CD4-positive, alpha-beta T cell (primary cell): ENCODE measurements around the gene SLC4A7. TPM values are rescaled to one million over a fixed set of nuclear protein-coding genes. Genes with fewer than 3 reads are reported as not detected.
A peak's percentile ranks its signal among the peaks of the same experiment; 100 is the strongest.

ENCODE experiments used
- ATAC-seq: fragments of 200-7000 bp; cut with Tn5 transposase; one replicate; pipeline ENCODE4 v1.10.0; 2022; ENCODE audit warnings: mild to moderate bottlenecking; ENCODE audit not compliant: poor library complexity
- CTCF ChIA-PET: fragments of 350-600 bp; sonication (Branson Sonifier 250); formaldehyde crosslinking; loops from one replicate; lab custom pipeline; 2021; ENCODE audit warnings: antibody characterized with exemption, inconsistent platforms; lab: Charles Lee
- POLR2A ChIA-PET: fragments of 350-600 bp; sonication (Branson Sonifier 250); formaldehyde crosslinking; loops from one replicate; lab custom pipeline; 2021; ENCODE audit warnings: antibody characterized with exemption, inconsistent platforms; lab: Charles Lee
- DNase-seq, 14 experiments: peaks; one replicate each; pipeline ENCODE4 v3.0.0-alpha.2; 2013 to 2020; ENCODE audit warnings: mixed read lengths in 2 of 14
- H3K27ac ChIP-seq, 2 donors: one replicate each; pipeline versions ENCODE4 v1.5.1 to v1.7.0; 2013; ENCODE audit warnings: low read length in 2 of 2, low read depth in 1 of 2, mild to moderate bottlenecking in 1 of 2
- H3K27me3 ChIP-seq, 2 experiments: 1 replicate in 1 of 2; 2 replicates in 1 of 2; pipeline versions ENCODE4 v1.6.1 to v1.7.0; 2013; ENCODE audit warnings: low read length in 2 of 2, control low read depth in 1 of 2, mild to moderate bottlenecking in 1 of 2, moderate library complexity in 1 of 2; ENCODE audit not compliant: insufficient read depth in 2 of 2, control insufficient read depth in 1 of 2
- H3K36me3 ChIP-seq: one replicate; pipeline ENCODE4 v1.6.1; 2013; ENCODE audit warnings: low read length, control low read depth; ENCODE audit not compliant: insufficient read depth
- H3K4me1 ChIP-seq: one replicate; pipeline ENCODE4 v1.6.1; 2013; ENCODE audit warnings: low read length, control low read depth; ENCODE audit not compliant: insufficient read depth
- H3K4me3 ChIP-seq: one replicate; pipeline ENCODE4 v1.5.1; 2013; ENCODE audit warnings: mild to moderate bottlenecking, low read length, moderate library complexity
- H3K9me3 ChIP-seq, 2 experiments: 1 replicate in 1 of 2; 2 replicates in 1 of 2; pipeline versions ENCODE4 v1.6.1 to v1.7.0; 2013; ENCODE audit warnings: low read length in 2 of 2, mild to moderate bottlenecking in 2 of 2, control low read depth in 1 of 2, moderate library complexity in 1 of 2; ENCODE audit not compliant: control insufficient read depth in 1 of 2, insufficient read depth in 1 of 2
- H3K27ac Mint-ChIP-seq: one replicate; pipeline ENCODE4 v1.8.0; 2020; ENCODE audit warnings: mixed read lengths
- H3K27me3 Mint-ChIP-seq: one replicate; pipeline ENCODE4 v1.8.0; 2021; ENCODE audit warnings: mixed read lengths
- H3K36me3 Mint-ChIP-seq: one replicate; pipeline ENCODE4 v1.8.0; 2021; ENCODE audit warnings: low read depth, mixed read lengths
- H3K4me1 Mint-ChIP-seq: one replicate; pipeline ENCODE4 v1.8.0; 2021; ENCODE audit warnings: low read depth, mixed read lengths
- H3K4me3 Mint-ChIP-seq: one replicate; pipeline ENCODE4 v1.8.0; 2020; ENCODE audit warnings: mild to moderate bottlenecking, mixed read lengths
- H3K9me3 Mint-ChIP-seq: one replicate; pipeline ENCODE4 v1.8.0; 2020; ENCODE audit warnings: mixed read lengths
- CTCF ChIP-seq: fragments of 200-600 bp; IDR thresholded peaks from one replicate; pipeline ENCODE4 v1.8.0; 2022; ENCODE audit warnings: antibody characterized with exemption, mild to moderate bottlenecking
- intact Hi-C, 2 experiments: fragments of 100-400 bp; cut with DNase I in 1 of 2; cut with micrococcal nuclease in 1 of 2; formaldehyde crosslinking; loops; one replicate each; pipeline versions ENCODE4 v1.15.1 to v1.9.0; 2023 to 2025; cut with DNase I, micrococcal nuclease
- total RNA-seq, 174 experiments: library from RNA in 2 of 174; stranded (reverse) in 2 of 174; gene quantifications; one replicate each; pipeline ENCODE4 v1.2.3 and lab custom pipeline; 2021 to 2026

SLC4A7 gene
- total RNA-seq, 2 experiments from 2014 or later = 37.0 to 38.3 TPM

- no peak overlapping the region for H3K4me3 ChIP-seq
- no peaks in the 10 kb centered on the region for H3K27me3 ChIP-seq
- TF ChIP-seq CTCF = no peak
- H3K36me3 ChIP-seq = no peaks in the 10 kb centered on the region
- Mint-ChIP-seq H3K9me3 (no peaks in the 10 kb centered on the region), H3K4me3 (no peak overlapping the region), H3K4me1 (no peaks in the 10 kb centered on the region), H3K27me3 (no peaks in the 10 kb centered on the region), H3K27ac (no peak overlapping the region), H3K36me3 (no peaks in the 10 kb centered on the region)
- POLR2A ChIA-PET = no interaction called here
- ATAC-seq (no peak), DNase-seq (no peak)
- H3K9me3 ChIP-seq = no peaks in the 10 kb centered on the region
- H3K4me1 ChIP-seq = peaks cover 6% of the 10 kb centered on the region
- no peak overlapping the region for H3K27ac ChIP-seq
- CTCF ChIA-PET = interaction anchor here (0.5 kb wide), 1 partner anchor 767 kb away, joined by 3 read pairs; no protein-coding TSS in a partner anchor
- intact Hi-C loops = loop anchor here (10.0 kb wide), 4 partner anchors 146 to 1694 kb away; partner anchors contain the start of genes CMC1 (in 1 of the 2) and OXSM (in 1 of the 2)
These were observed 4.6 kb upstream of the SLC4A7 start for GRCh38 chr3:27488821-27489220.

GRCh38 chr3:27487383-27487782 lies 3.2 kb upstream of the SLC4A7 start:
- POLR2A ChIA-PET = interaction anchor here (0.9 kb wide), 1 partner anchor 15 kb away, joined by 3 read pairs; no protein-coding TSS in a partner anchor
- Mint-ChIP-seq H3K27ac (no peak overlapping the region), H3K9me3 (no peaks in the 10 kb centered on the region), H3K4me3 (no peak overlapping the region), H3K27me3 (no peaks in the 10 kb centered on the region), H3K36me3 (peaks cover 10% of the 10 kb centered on the region), H3K4me1 (peaks cover 10% of the 10 kb centered on the region)
- ATAC-seq (no peak), DNase-seq (no peak)
- no peak for TF ChIP-seq CTCF
- CTCF ChIA-PET = no interaction called here
- Histone ChIP-seq H3K4me1 (peaks cover 12% of the 10 kb centered on the region), H3K36me3 (no peaks in the 10 kb centered on the region), H3K4me3 (no peak overlapping the region), H3K27me3 (no peaks in the 10 kb centered on the region), H3K9me3 (no peaks in the 10 kb centered on the region), H3K27ac (no peak overlapping the region)
- intact Hi-C loops = loop anchor here (10.0 kb wide), 4 partner anchors 147 to 1693 kb away; partner anchors contain the start of genes CMC1 (in 1 of the 2) and OXSM (in 1 of the 2)

- Mint-ChIP-seq H3K4me3 (peak overlapping the region; percentile 82), H3K36me3 (peaks cover 10% of the 10 kb centered on the region), H3K27ac (no peak overlapping the region), H3K27me3 (no peaks in the 10 kb centered on the region), H3K9me3 (no peaks in the 10 kb centered on the region), H3K4me1 (peaks cover 20% of the 10 kb centered on the region)
- Histone ChIP-seq H3K36me3 (no peaks in the 10 kb centered on the region), H3K9me3 (no peaks in the 10 kb centered on the region), H3K4me3 (no peak overlapping the region), H3K27ac (no peak overlapping the region), H3K27me3 (no peaks in the 10 kb centered on the region), H3K4me1 (peaks cover 21% of the 10 kb centered on the region)
- ATAC-seq = no peak
- POLR2A ChIA-PET = no interaction called here
- TF ChIP-seq CTCF = no peak
- intact Hi-C loops = loop anchor here (10.0 kb wide), 4 partner anchors 148 to 1692 kb away; partner anchors contain the start of genes CMC1 (in 1 of the 2) and OXSM (in 1 of the 2)
- no peak for DNase-seq
- CTCF ChIA-PET = interaction anchor here (0.7 kb wide), 1 partner anchor 32 kb away, joined by 3 read pairs; no protein-coding TSS in a partner anchor
These were observed 2.2 kb upstream of the SLC4A7 start for GRCh38 chr3:27486336-27486735.
